ENCODE measurements around the gene CEBPA. TPM values are rescaled to one million over a fixed set of nuclear protein-coding genes. Genes with fewer than 3 reads are reported as not detected.

The CEBPA gene
- total and polyA plus RNA-seq, 2 experiments from 2014 or later: 0.50 to 2.6 TPM

GRCh38 chr19:33301144-33301899 is 1.0 kb downstream of the CEBPA start:
- H3K79me2 ChIP-seq (replicated peaks; ENCODE audit: insufficient read depth): no peaks in the 10 kb centered on the region
- Mint-ChIP-seq H3K36me3 (ENCODE audit: low read depth) (no peaks in the 10 kb centered on the region), H3K27ac (no peak overlapping the region), H3K4me3 (peak overlapping the region; percentile 61), H3K27me3 (ENCODE audit: insufficient read depth, low read depth, poor library complexity) (peaks cover 48% of the 10 kb centered on the region), H3K4me1 (peaks cover 17% of the 10 kb centered on the region; the same call in 2 of the 3 replicates), H3K9me3 (no peaks in the 10 kb centered on the region)
- no peaks in the 10 kb centered on the region for H3K9me2 ChIP-seq (ENCODE audit: insufficient read depth)
- H3K27me3 ChIP-seq (ENCODE audit: insufficient read depth): peaks cover 51% of the 10 kb centered on the region
- TF ChIP-seq EZH2 (IDR thresholded peaks at IDR 0.05; ENCODE audit: low read depth, unreplicated experiment) (peak; percentile 44), ETS1 (IDR thresholded peaks at IDR 0.05) (no peak)
- ATAC-seq: peak; percentile 4
- H4K20me1 ChIP-seq (replicated peaks; ENCODE audit: insufficient read depth): 0 out of 2 replicates have a peak, but pooled peaks cover 3% of the 10 kb centered on the region
- H3K27ac ChIP-seq (ENCODE audit: low read depth): no peak overlapping the region
- peak overlapping the region; percentile 85 for H3K4me2 ChIP-seq
- H3K4me1 ChIP-seq (ENCODE audit: insufficient read depth): peaks cover 14% of the 10 kb centered on the region
- H3K4me3 ChIP-seq: peak overlapping the region; percentile 80
- DNase-seq (ENCODE audit: low spot score): peak; percentile 63
- no peaks in the 10 kb centered on the region for H3F3A ChIP-seq (replicated peaks; ENCODE audit: low read depth)
- no peaks in the 10 kb centered on the region for H3K36me3 ChIP-seq (ENCODE audit: insufficient read depth)
- H2AFZ ChIP-seq: peak overlapping the region; percentile 52; the same call in 1 of the 2 replicates

GRCh38 chr19:33300894-33301143 is 1.5 kb downstream of the CEBPA start:
- Histone ChIP-seq H3K4me1 (ENCODE audit: insufficient read depth) (peaks cover 14% of the 10 kb centered on the region), H3K4me3 (peak overlapping the region; percentile 80), H4K20me1 (replicated peaks; ENCODE audit: insufficient read depth) (0 out of 2 replicates have a peak, but pooled peaks cover 3% of the 10 kb centered on the region), H3K36me3 (ENCODE audit: insufficient read depth) (no peaks in the 10 kb centered on the region), H3F3A (replicated peaks; ENCODE audit: low read depth) (no peaks in the 10 kb centered on the region), H3K27me3 (ENCODE audit: insufficient read depth) (peaks cover 51% of the 10 kb centered on the region), H3K4me2 (peak overlapping the region; percentile 85), H3K79me2 (replicated peaks; ENCODE audit: insufficient read depth) (no peaks in the 10 kb centered on the region), H3K27ac (ENCODE audit: low read depth) (no peak overlapping the region), H3K9me2 (ENCODE audit: insufficient read depth) (no peaks in the 10 kb centered on the region), H2AFZ (peak overlapping the region; percentile 52; the same call in 1 of the 2 replicates)
- no peak for DNase-seq (ENCODE audit: low spot score)
- Mint-ChIP-seq H3K4me1 (peaks cover 17% of the 10 kb centered on the region; the same call in 2 of the 3 replicates), H3K27me3 (ENCODE audit: insufficient read depth, low read depth, poor library complexity) (peaks cover 48% of the 10 kb centered on the region), H3K36me3 (ENCODE audit: low read depth) (no peaks in the 10 kb centered on the region), H3K4me3 (peak overlapping the region; percentile 57), H3K9me3 (no peaks in the 10 kb centered on the region), H3K27ac (no peak overlapping the region)
- TF ChIP-seq EZH2 (IDR thresholded peaks at IDR 0.05; ENCODE audit: low read depth, unreplicated experiment) (peak; percentile 29), NANOG (IDR thresholded peaks at IDR 0.05; ENCODE audit: borderline replicate concordance) (no peak)
- no peak for ATAC-seq

GRCh38 chr19:33300009-33300893 is 2.1 kb downstream of the CEBPA start:
- DNase-seq (ENCODE audit: low spot score) (no peak), ATAC-seq (no peak)
- no peak overlapping the region for H3K27ac ChIP-seq (ENCODE audit: low read depth)
- H3K4me2 ChIP-seq: peak overlapping the region; percentile 85
- Mint-ChIP-seq H3K27ac (no peak overlapping the region), H3K4me1 (peaks cover 17% of the 10 kb centered on the region; the same call in 2 of the 3 replicates), H3K36me3 (ENCODE audit: low read depth) (no peaks in the 10 kb centered on the region), H3K9me3 (no peaks in the 10 kb centered on the region), H3K27me3 (ENCODE audit: insufficient read depth, low read depth, poor library complexity) (peaks cover 48% of the 10 kb centered on the region), H3K4me3 (peak overlapping the region; percentile 57)
- H3K27me3 ChIP-seq (ENCODE audit: insufficient read depth): peaks cover 51% of the 10 kb centered on the region
- H3K4me3 ChIP-seq: peak overlapping the region; percentile 80
- no peak overlapping the region for H2AFZ ChIP-seq
- peaks cover 14% of the 10 kb centered on the region for H3K4me1 ChIP-seq (ENCODE audit: insufficient read depth)
- H3K79me2 ChIP-seq (replicated peaks; ENCODE audit: insufficient read depth): no peaks in the 10 kb centered on the region
- no peaks in the 10 kb centered on the region for H3F3A ChIP-seq (replicated peaks; ENCODE audit: low read depth)
- H3K9me2 ChIP-seq (ENCODE audit: insufficient read depth): no peaks in the 10 kb centered on the region
- no peaks in the 10 kb centered on the region for H3K36me3 ChIP-seq (ENCODE audit: insufficient read depth)
- TF ChIP-seq EZH2phosphoT487 (IDR thresholded peaks at IDR 0.05; ENCODE audit: unreplicated experiment) (no peak), EZH2 (IDR thresholded peaks at IDR 0.05; ENCODE audit: low read depth, unreplicated experiment) (peak; percentile 31)
- H4K20me1 ChIP-seq (replicated peaks; ENCODE audit: insufficient read depth): 0 out of 2 replicates have a peak, but pooled peaks cover 3% of the 10 kb centered on the region

All from GM23338 (cell line).